Measurements from ENCODE around the gene SPATA2L.

SPATA2L gene

GRCh38 chr16:89737341-89738071 is 36.0 kb upstream of the SPATA2L start:
- ChIA-PET POLR2A (no interaction called here), CTCF (interaction anchor here (1.7 kb wide), 1 partner anchor 31 kb away, joined by 3 read pairs; no protein-coding TSS in a partner anchor)
- TF ChIP-seq CTCF (IDR thresholded peaks at IDR 0.05; ENCODE audit: control extremely low read depth, extremely low read depth, low read depth, missing control alignments): no peak
- DNase-seq (ENCODE audit: extremely low spot score): no peak

GRCh38 chr16:89736554-89736953 is 35.0 kb upstream of the SPATA2L start:
- TF ChIP-seq CTCF (IDR thresholded peaks at IDR 0.05; ENCODE audit: control extremely low read depth, extremely low read depth, low read depth, missing control alignments): no peak
- no peak for DNase-seq (ENCODE audit: extremely low spot score)
- ChIA-PET POLR2A (no interaction called here), CTCF (no interaction called here)

GRCh38 chr16:89733792-89734191 is 32.3 kb upstream of the SPATA2L start:
- TF ChIP-seq CTCF (IDR thresholded peaks at IDR 0.05; ENCODE audit: control extremely low read depth, extremely low read depth, low read depth, missing control alignments): no peak
- ChIA-PET POLR2A (no interaction called here), CTCF (interaction anchor here (1.0 to 2.0 kb wide), 2 partner anchors 11 to 127 kb away, joined by 3 to 4 read pairs; no protein-coding TSS in a partner anchor)
- no peak for DNase-seq (ENCODE audit: extremely low spot score)

- no peak for DNase-seq (ENCODE audit: extremely low spot score)
- CTCF ChIA-PET: interaction anchor here (1.0 to 2.0 kb wide), 2 partner anchors 11 to 127 kb away, joined by 3 to 4 read pairs; no protein-coding TSS in a partner anchor
- POLR2A ChIA-PET: no interaction called here
- TF ChIP-seq CTCF (IDR thresholded peaks at IDR 0.05; ENCODE audit: control extremely low read depth, extremely low read depth, low read depth, missing control alignments): no peak
Measured at GRCh38 chr16:89733322-89733721, 31.8 kb upstream of the SPATA2L start.

GRCh38 chr16:89732918-89733242 is 31.4 kb upstream of the SPATA2L start:
- TF ChIP-seq CTCF (IDR thresholded peaks at IDR 0.05; ENCODE audit: control extremely low read depth, extremely low read depth, low read depth, missing control alignments): no peak
- CTCF ChIA-PET: interaction anchor here (2.0 kb wide), 1 partner anchor 11 kb away, joined by 4 read pairs; no protein-coding TSS in a partner anchor
- POLR2A ChIA-PET: no interaction called here
- DNase-seq (ENCODE audit: extremely low spot score): no peak

GRCh38 chr16:89732142-89732917 is 30.8 kb upstream of the SPATA2L start:
- TF ChIP-seq CTCF (IDR thresholded peaks at IDR 0.05; ENCODE audit: control extremely low read depth, extremely low read depth, low read depth, missing control alignments): no peak
- ChIA-PET POLR2A (no interaction called here), CTCF (interaction anchor here (2.0 kb wide), 1 partner anchor 12 kb away, joined by 4 read pairs; no protein-coding TSS in a partner anchor)
- DNase-seq (ENCODE audit: extremely low spot score): no peak
